ENCODE measurements around the gene SNX30. TPM values are rescaled to one million over a fixed set of nuclear protein-coding genes. Genes with fewer than 3 reads are reported as not detected.

Gene SNX30
- total RNA-seq, 4 donors from 2014 or later = 4.8 to 10.2 (median 9.3) TPM

GRCh38 chr9:112794731-112795130 lies 44.2 kb downstream of the SNX30 start:
- DNase-seq = no peak
- no peaks in the 10 kb centered on the region for H3K27me3 ChIP-seq
- H3K4me1 ChIP-seq = no peaks in the 10 kb centered on the region
- no peak overlapping the region for H3K27ac ChIP-seq
- no peaks in the 10 kb centered on the region for H3K36me3 ChIP-seq
- H3K9me3 ChIP-seq = no peaks in the 10 kb centered on the region
- no peak overlapping the region for H3K4me3 ChIP-seq
- intact Hi-C loops (cut with DNase I) = no loop called here
- TF ChIP-seq POLR2A (IDR thresholded peaks at IDR 0.05) = no peak
- TF ChIP-seq, protein P1, sequence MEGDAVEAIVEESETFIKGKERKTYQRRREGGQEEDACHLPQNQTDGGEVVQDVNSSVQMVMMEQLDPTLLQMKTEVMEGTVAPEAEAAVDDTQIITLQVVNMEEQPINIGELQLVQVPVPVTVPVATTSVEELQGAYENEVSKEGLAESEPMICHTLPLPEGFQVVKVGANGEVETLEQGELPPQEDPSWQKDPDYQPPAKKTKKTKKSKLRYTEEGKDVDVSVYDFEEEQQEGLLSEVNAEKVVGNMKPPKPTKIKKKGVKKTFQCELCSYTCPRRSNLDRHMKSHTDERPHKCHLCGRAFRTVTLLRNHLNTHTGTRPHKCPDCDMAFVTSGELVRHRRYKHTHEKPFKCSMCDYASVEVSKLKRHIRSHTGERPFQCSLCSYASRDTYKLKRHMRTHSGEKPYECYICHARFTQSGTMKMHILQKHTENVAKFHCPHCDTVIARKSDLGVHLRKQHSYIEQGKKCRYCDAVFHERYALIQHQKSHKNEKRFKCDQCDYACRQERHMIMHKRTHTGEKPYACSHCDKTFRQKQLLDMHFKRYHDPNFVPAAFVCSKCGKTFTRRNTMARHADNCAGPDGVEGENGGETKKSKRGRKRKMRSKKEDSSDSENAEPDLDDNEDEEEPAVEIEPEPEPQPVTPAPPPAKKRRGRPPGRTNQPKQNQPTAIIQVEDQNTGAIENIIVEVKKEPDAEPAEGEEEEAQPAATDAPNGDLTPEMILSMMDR (IDR thresholded peaks at IDR 0.05) = no peak

- Histone ChIP-seq H3K9me3 (no peaks in the 10 kb centered on the region), H3K36me3 (no peaks in the 10 kb centered on the region), H3K4me1 (no peaks in the 10 kb centered on the region), H3K4me3 (no peak overlapping the region), H3K27me3 (no peaks in the 10 kb centered on the region), H3K27ac (no peak overlapping the region)
- TF ChIP-seq POLR2A (IDR thresholded peaks at IDR 0.05) = no peak
- TF ChIP-seq, protein P1 (IDR thresholded peaks at IDR 0.05) = no peak
- intact Hi-C loops (cut with DNase I) = no loop called here
- no peak for DNase-seq
- WGBS, 2 donors = 61 to 64% methylated on average over 4 of the region's 4 CpGs
These were observed 45.4 kb downstream of the SNX30 start for GRCh38 chr9:112795921-112796320.

GRCh38 chr9:112796485-112796884 lies 45.9 kb downstream of the SNX30 start:
- WGBS, 2 donors = 97 to 98% methylated on average over 8 of the region's 8 CpGs
- H3K4me1 ChIP-seq = no peaks in the 10 kb centered on the region
- H3K36me3 ChIP-seq = no peaks in the 10 kb centered on the region
- H3K9me3 ChIP-seq = no peaks in the 10 kb centered on the region
- DNase-seq = no peak
- H3K4me3 ChIP-seq = no peak overlapping the region
- no peak for TF ChIP-seq POLR2A (IDR thresholded peaks at IDR 0.05)
- TF ChIP-seq, protein P1 (IDR thresholded peaks at IDR 0.05) = no peak
- intact Hi-C loops (cut with DNase I) = no loop called here
- H3K27me3 ChIP-seq = no peaks in the 10 kb centered on the region
- no peak overlapping the region for H3K27ac ChIP-seq

DNA sequence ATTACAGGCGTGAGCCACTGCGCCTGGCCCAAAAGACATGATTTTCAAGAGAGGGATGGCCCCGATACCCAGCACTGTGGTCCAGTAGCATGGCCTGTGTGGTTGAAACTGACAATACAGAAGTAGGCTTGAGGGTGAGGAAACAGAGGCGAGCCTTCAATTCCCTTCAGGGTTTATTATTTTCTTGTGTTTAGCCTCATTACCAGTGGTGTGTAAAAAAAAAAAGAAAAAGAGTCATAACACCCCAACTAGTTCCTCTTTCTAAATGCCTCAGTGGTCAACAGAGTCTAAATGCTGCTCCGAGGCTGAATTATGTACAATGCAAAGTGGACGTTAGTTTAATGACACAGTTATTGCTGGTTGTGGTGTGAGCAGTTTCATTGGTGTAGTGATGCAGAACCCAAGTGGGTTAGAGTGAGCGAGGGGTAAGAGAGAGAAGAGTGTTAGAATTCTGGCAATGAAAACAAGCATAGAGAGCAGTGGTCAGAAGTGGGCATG lies 58.8 kb downstream of the SNX30 start:
- Histone ChIP-seq H3K4me3 (no peak overlapping the region), H3K27ac (no peak overlapping the region), H3K4me1 (no peaks in the 10 kb centered on the region), H3K27me3 (no peaks in the 10 kb centered on the region), H3K36me3 (peaks cover 0 to 12% (median 0%) of the 10 kb centered on the region in 3 donors), H3K9me3 (no peaks in the 10 kb centered on the region)
- TF ChIP-seq, protein P1 (IDR thresholded peaks at IDR 0.05) = no peak
- no peak for TF ChIP-seq POLR2A (IDR thresholded peaks at IDR 0.05)
- DNase-seq = no peak
- intact Hi-C loops (cut with DNase I) = no loop called here
- 79 to 91% methylated on average over 5 to 7 of the region's 7 CpGs for WGBS, 2 donors

- no peak overlapping the region for H3K27ac ChIP-seq
- 54 to 65% methylated on average over 6 of the region's 6 CpGs for WGBS, 2 donors
- no peak for TF ChIP-seq POLR2A (IDR thresholded peaks at IDR 0.05)
- TF ChIP-seq, protein P1 (IDR thresholded peaks at IDR 0.05) = no peak
- intact Hi-C loops (cut with DNase I) = loop anchor here (10.0 kb wide), 1 partner anchor 725 kb away; no protein-coding TSS in a partner anchor
- no peaks in the 10 kb centered on the region for H3K27me3 ChIP-seq
- H3K36me3 ChIP-seq = peaks cover 0 to 12% (median 0%) of the 10 kb centered on the region in 3 donors
- no peak for DNase-seq
- H3K9me3 ChIP-seq = no peaks in the 10 kb centered on the region
- no peaks in the 10 kb centered on the region for H3K4me1 ChIP-seq
- H3K4me3 ChIP-seq = no peak overlapping the region
These were observed 59.3 kb downstream of the SNX30 start for GRCh38 chr9:112809906-112810305.

All from esophagus squamous epithelium (tissue), 5 donors.